ENCODE data around the gene B4GAT1.

DNA sequence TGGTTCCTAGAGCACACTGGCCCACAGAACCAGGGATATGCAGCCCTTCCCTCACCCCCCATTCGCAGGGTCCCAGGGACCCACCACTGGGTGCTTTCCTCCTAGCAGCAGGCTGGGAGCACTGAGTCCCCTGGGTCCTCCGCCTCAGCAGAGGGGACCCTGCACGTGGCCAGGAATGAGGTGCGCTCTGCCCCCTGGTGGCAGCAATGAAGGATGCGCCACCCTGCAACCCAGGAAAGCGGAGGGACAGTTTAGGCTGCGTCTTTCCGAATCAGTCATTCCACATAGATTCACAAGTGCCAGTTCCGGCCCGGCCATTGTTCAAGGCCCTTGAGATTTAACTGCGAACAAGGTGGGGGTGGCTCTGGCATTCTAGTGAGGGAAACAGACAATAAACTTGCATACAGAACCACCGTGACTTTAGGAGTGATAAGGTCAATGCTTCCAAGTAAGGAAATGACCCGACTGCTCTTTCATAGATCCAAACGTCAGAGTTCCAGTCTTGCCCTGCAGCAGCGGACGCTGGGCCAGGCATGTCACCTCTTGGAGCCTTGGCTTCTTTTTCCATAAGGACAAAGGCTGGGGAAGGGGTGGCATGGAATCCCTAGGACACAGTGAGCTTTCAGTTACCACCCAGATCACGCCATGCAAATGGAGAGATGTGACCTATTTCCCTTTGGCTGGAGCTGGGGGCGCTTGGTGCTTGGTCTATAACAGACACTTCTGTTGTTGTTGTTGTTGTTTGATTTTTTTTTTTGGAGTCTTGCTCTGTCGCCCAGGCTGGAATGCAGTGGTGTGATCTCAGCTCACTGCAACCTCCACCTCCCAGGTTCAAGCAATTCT lies 18.9 kb downstream of the B4GAT1 start:
- TF ChIP-seq TAF1 (IDR thresholded peaks at IDR 0.05; ENCODE audit: borderline replicate concordance, low read depth, low read length) (no peak), POLR2AphosphoS5 (IDR thresholded peaks at IDR 0.05; ENCODE audit: low read depth, low read length) (no peak)

Data from GM12892 (cell line).